ENCODE measurements around the gene MYO18B.
"Not testable (repeated sequence)": the region's sequence is repeated elsewhere in the genome, so short reads cannot be mapped to it uniquely, and the experiment has no call there.

The MYO18B gene

DNA sequence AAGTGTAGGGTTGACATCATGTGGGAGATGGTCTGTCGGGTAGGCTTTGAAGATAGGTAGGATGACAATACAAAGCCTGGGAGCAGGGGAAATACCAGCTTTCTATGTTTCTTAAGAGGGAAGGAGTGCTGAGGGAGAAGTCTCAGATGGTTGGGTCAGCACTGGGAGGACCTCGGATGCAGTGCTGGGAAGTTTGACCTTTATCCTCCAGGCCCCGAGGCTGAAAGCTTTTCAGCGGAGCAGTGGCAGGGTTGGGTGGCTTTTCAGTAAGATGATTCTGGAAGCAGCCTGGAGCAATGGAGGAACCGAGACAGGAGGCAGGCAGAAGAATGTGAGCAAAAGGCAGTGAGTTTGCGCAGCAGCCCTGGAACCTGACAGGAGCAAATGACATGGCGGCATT, 43.5 kb upstream of the MYO18B start:
- H3K27ac ChIP-seq (ENCODE audit: low read depth, low read length), result peak overlapping the region; percentile 41
- no peaks in the 10 kb centered on the region for H3K9me3 ChIP-seq (ENCODE audit: control insufficient read depth in 5 of 5, low read length in 5 of 5)
- H3K27me3 ChIP-seq (ENCODE audit: control insufficient read depth in 5 of 5, insufficient read depth in 4 of 5, low read length in 5 of 5), result no peaks in the 10 kb centered on the region
- no peak overlapping the region for H3K9ac ChIP-seq (ENCODE audit: low read length in 5 of 5)
- H3K4me1 ChIP-seq (ENCODE audit: control insufficient read depth in 5 of 5, insufficient read depth in 5 of 5, low read length in 5 of 5), result peaks cover 2 to 24% (median 11%) of the 10 kb centered on the region in 5 donors
- H3K4me3 ChIP-seq (ENCODE audit: low read depth in 1 of 5, low read length in 5 of 5), result no peak overlapping the region
- peaks cover 14 to 57% (median 36%) of the 10 kb centered on the region in 5 donors for H3K36me3 ChIP-seq (ENCODE audit: control insufficient read depth in 5 of 5, insufficient read depth in 5 of 5, low read length in 5 of 5)

GRCh38 chr22:25698978-25699377, 43.0 kb upstream of the MYO18B start:
- H3K4me3 ChIP-seq (ENCODE audit: low read depth in 1 of 5, low read length in 5 of 5), result no peak overlapping the region
- H3K27ac ChIP-seq (ENCODE audit: low read depth, low read length), result no peak overlapping the region
- peaks cover 2 to 24% (median 11%) of the 10 kb centered on the region in 5 donors for H3K4me1 ChIP-seq (ENCODE audit: control insufficient read depth in 5 of 5, insufficient read depth in 5 of 5, low read length in 5 of 5)
- no peaks in the 10 kb centered on the region for H3K27me3 ChIP-seq (ENCODE audit: control insufficient read depth in 5 of 5, insufficient read depth in 4 of 5, low read length in 5 of 5)
- H3K9me3 ChIP-seq (ENCODE audit: control insufficient read depth in 5 of 5, low read length in 5 of 5), result no peaks in the 10 kb centered on the region
- no peak overlapping the region for H3K9ac ChIP-seq (ENCODE audit: low read length in 5 of 5)
- H3K36me3 ChIP-seq (ENCODE audit: control insufficient read depth in 5 of 5, insufficient read depth in 5 of 5, low read length in 5 of 5), result peaks cover 17 to 56% (median 35%) of the 10 kb centered on the region in 5 donors

DNA sequence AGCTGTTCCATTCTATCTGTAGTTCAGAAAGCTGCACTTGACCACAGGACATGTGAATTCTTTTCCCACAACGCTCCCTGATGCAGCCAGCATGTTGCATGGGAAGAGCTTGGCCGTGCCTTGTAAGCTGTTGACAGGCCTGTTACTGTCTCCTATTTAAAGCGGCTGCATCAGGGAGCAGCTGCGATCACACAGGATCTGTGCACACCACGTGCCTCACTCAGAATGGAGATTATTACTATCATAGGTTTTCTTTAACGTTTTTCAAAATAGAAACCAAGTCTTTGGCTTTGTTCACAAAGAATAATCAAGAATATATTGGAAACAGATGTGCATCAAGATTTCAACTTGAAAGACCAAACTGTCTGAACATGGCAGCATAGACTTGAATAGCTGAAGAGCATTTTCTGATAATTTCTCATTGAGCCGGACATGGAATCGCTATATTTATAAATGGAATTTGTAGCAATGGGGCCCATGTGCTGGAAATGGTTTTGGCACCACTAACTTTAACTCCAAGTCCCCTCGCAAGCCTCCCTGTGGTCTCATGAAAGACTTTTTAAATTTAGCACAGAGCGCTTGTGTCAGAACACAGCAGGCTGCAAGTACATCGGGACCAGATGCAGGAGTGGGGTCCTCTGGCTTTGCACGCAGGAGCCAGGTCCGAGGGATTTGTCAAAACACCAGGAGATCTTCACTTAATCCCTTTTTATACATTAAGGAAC, 40.8 kb upstream of the MYO18B start:
- Histone ChIP-seq H3K4me1 (ENCODE audit: control insufficient read depth in 5 of 5, insufficient read depth in 5 of 5, low read length in 5 of 5) (peaks cover 2 to 24% (median 8%) of the 10 kb centered on the region in 5 donors), H3K4me3 (ENCODE audit: low read depth in 1 of 5, low read length in 5 of 5) (no peak overlapping the region), H3K27me3 (ENCODE audit: control insufficient read depth in 5 of 5, insufficient read depth in 4 of 5, low read length in 5 of 5) (no peaks in the 10 kb centered on the region), H3K27ac (ENCODE audit: low read depth, low read length) (peak overlapping the region; percentile 32), H3K9me3 (ENCODE audit: control insufficient read depth in 5 of 5, low read length in 5 of 5) (no peaks in the 10 kb centered on the region), H3K9ac (ENCODE audit: low read length in 5 of 5) (no peak overlapping the region), H3K36me3 (ENCODE audit: control insufficient read depth in 5 of 5, insufficient read depth in 5 of 5, low read length in 5 of 5) (peaks cover 20 to 58% (median 42%) of the 10 kb centered on the region in 5 donors)

DNA sequence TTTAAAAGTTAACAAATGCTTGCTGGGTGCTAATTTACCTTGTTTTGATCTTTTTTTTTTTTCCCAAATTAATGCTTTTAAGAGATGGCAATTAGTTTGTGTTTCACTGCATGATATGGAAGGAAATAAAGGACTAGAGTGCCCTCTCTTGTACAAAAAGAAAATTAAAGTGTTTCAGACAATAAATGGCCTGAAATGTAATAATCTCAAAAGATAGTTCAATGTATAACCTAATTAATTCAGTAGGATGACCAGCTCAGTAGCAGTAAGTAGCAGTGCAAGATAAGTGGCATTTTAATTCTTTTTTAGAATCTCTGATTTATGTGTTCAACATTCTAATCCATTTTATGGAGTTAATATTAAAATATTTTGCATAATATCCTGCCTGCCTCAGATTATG, 39.9 kb upstream of the MYO18B start:
- H3K9me3 ChIP-seq (ENCODE audit: control insufficient read depth in 5 of 5, low read length in 5 of 5), result no peaks in the 10 kb centered on the region
- no peak overlapping the region for H3K4me3 ChIP-seq (ENCODE audit: low read depth in 1 of 5, low read length in 5 of 5)
- peaks cover 14 to 58% (median 41%) of the 10 kb centered on the region in 5 donors for H3K36me3 ChIP-seq (ENCODE audit: control insufficient read depth in 5 of 5, insufficient read depth in 5 of 5, low read length in 5 of 5)
- H3K27me3 ChIP-seq (ENCODE audit: control insufficient read depth in 5 of 5, insufficient read depth in 4 of 5, low read length in 5 of 5), result no peaks in the 10 kb centered on the region
- H3K9ac ChIP-seq (ENCODE audit: low read length in 5 of 5), result no peak overlapping the region
- no peak overlapping the region for H3K27ac ChIP-seq (ENCODE audit: low read depth, low read length)
- peaks cover 2 to 18% (median 8%) of the 10 kb centered on the region in 5 donors for H3K4me1 ChIP-seq (ENCODE audit: control insufficient read depth in 5 of 5, insufficient read depth in 5 of 5, low read length in 5 of 5)

DNA sequence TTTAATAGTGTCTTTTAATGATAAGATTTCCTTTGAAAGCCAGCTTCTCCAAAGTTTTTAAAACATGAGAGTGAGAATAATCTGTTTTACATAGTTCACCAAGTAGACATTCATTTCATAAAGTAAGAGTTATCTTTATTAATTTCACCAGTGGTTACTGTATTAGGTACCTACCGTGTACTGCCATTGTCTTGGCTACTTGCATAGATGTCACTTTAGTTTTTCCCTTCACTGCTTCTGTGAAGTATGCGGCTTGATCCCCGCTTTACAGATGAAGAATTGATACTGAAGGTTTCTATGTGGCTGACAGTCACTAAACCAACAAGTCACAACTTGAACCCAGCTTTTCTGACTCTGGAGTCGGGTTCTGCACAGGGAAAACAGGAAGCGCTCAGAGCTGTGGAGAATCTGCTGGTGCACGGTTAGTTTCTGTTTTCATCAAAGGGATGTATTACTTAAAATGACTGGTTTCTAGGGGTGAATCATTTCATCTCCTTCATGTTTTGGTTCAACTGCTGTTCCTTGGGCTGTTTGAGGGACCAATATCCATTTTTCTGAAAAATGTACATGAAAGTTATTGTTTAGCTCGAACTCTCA, 39.3 kb upstream of the MYO18B start:
- H3K9me3 ChIP-seq (ENCODE audit: control insufficient read depth in 5 of 5, low read length in 5 of 5), result no peaks in the 10 kb centered on the region
- no peak overlapping the region for H3K4me3 ChIP-seq (ENCODE audit: low read depth in 1 of 5, low read length in 5 of 5)
- H3K9ac ChIP-seq (ENCODE audit: low read length in 5 of 5), result no peak overlapping the region
- H3K4me1 ChIP-seq (ENCODE audit: control insufficient read depth in 5 of 5, insufficient read depth in 5 of 5, low read length in 5 of 5), result peaks cover 2 to 18% (median 8%) of the 10 kb centered on the region in 5 donors
- H3K36me3 ChIP-seq (ENCODE audit: control insufficient read depth in 5 of 5, insufficient read depth in 5 of 5, low read length in 5 of 5), result peaks cover 21 to 60% (median 43%) of the 10 kb centered on the region in 5 donors
- H3K27me3 ChIP-seq (ENCODE audit: control insufficient read depth in 5 of 5, insufficient read depth in 4 of 5, low read length in 5 of 5), result no peaks in the 10 kb centered on the region
- H3K27ac ChIP-seq (ENCODE audit: low read depth, low read length), result peak overlapping the region; percentile 2

DNA sequence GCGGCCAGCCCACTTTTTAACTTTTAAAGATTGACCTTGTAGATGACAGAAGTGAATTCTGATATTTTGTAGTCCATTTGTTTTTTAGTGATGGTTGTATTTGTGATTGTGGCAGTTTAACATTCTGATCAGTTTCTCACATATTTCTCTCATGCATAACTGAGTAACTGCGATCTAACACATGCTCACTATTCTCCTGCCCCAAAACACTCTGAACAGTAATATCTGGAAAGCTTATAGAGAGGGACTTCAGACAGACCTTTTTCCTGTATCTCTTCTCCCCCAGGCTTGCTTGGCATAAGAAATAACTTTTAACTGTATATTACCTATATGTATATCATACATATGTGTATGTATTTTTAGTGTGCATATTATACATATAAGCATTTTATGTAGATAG, 37.3 kb upstream of the MYO18B start:
- no peak overlapping the region for H3K27ac ChIP-seq (ENCODE audit: low read depth, low read length)

DNA sequence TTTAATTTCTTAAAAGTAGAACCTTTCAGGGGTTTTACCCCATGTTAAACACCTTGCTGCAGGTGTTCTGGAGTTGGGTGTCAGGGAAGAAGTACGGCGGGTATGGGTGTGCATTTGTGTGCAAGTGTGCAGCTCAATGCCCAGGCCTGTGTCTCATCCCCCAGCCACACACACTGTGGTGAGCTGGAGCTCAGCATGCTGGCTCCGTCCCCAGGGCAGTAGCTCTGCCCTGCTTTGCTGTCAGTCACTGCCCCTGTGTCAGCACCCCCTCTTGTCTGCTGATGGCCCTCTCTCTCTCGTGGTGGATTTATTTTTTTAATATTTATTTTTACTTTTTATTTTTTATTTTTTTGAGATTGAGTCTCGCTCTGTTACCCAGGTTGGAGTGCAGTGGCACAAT, 35.8 kb upstream of the MYO18B start:
- Histone ChIP-seq H3K9ac (ENCODE audit: low read length in 5 of 5) (no peak overlapping the region), H3K27ac (ENCODE audit: low read depth, low read length) (no peak overlapping the region), H3K4me3 (ENCODE audit: low read depth in 1 of 5, low read length in 5 of 5) (no peak overlapping the region), H3K4me1 (ENCODE audit: control insufficient read depth in 5 of 5, insufficient read depth in 5 of 5, low read length in 5 of 5) (peaks cover 0 to 8% (median 4%) of the 10 kb centered on the region in 5 donors), H3K27me3 (ENCODE audit: control insufficient read depth in 5 of 5, insufficient read depth in 4 of 5, low read length in 5 of 5) (no peaks in the 10 kb centered on the region), H3K9me3 (ENCODE audit: control insufficient read depth in 5 of 5, low read length in 5 of 5) (no peaks in the 10 kb centered on the region), H3K36me3 (ENCODE audit: control insufficient read depth in 5 of 5, insufficient read depth in 5 of 5, low read length in 5 of 5) (peaks cover 18 to 66% (median 46%) of the 10 kb centered on the region in 5 donors)

More for the DNA sequence above, 37.3 kb upstream of the MYO18B start:
- Histone ChIP-seq H3K27me3 (ENCODE audit: control insufficient read depth in 5 of 5, insufficient read depth in 4 of 5, low read length in 5 of 5) (no peaks in the 10 kb centered on the region), H3K4me1 (ENCODE audit: control insufficient read depth in 5 of 5, insufficient read depth in 5 of 5, low read length in 5 of 5) (peaks cover 2 to 14% (median 8%) of the 10 kb centered on the region in 5 donors), H3K36me3 (ENCODE audit: control insufficient read depth in 5 of 5, insufficient read depth in 5 of 5, low read length in 5 of 5) (peaks cover 19 to 58% (median 42%) of the 10 kb centered on the region in 5 donors), H3K9ac (ENCODE audit: low read length in 5 of 5) (no peak overlapping the region), H3K4me3 (ENCODE audit: low read depth in 1 of 5, low read length in 5 of 5) (no peak overlapping the region), H3K9me3 (ENCODE audit: control insufficient read depth in 5 of 5, low read length in 5 of 5) (no peaks in the 10 kb centered on the region)

DNA sequence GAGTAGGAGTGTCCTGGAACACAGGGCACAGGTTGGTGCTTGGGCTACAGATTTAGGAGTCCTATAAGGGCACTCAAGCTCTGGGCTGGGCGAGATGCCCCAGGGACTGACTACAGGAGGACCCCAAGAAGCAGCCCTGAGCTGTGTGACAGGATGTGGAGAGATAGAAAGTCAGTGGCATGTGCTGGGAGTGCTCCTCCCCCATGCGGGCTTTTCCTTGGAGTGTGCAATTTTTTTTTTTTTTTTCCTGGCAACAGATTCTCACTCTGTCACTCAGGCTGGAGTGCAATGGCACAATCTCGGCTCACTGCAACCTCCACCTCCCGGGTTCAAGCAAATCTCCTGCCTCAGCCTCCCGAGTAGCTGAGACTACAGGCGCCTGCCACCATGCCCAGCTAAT, 33.6 kb upstream of the MYO18B start:
- H3K9me3 ChIP-seq (ENCODE audit: control insufficient read depth in 5 of 5, low read length in 5 of 5); H3K27ac ChIP-seq (ENCODE audit: low read depth, low read length); H3K9ac ChIP-seq (ENCODE audit: low read length in 5 of 5); H3K4me1 ChIP-seq (ENCODE audit: control insufficient read depth in 5 of 5, insufficient read depth in 5 of 5, low read length in 5 of 5); H3K4me3 ChIP-seq (ENCODE audit: low read depth in 1 of 5, low read length in 5 of 5); H3K27me3 ChIP-seq (ENCODE audit: control insufficient read depth in 5 of 5, insufficient read depth in 4 of 5, low read length in 5 of 5): not testable (repeated sequence)
- H3K36me3 ChIP-seq (ENCODE audit: control insufficient read depth in 5 of 5, insufficient read depth in 5 of 5, low read length in 5 of 5), result peaks cover 27 to 84% (median 62%) of the 10 kb centered on the region in 5 donors

GRCh38 chr22:25709758-25710157, 32.2 kb upstream of the MYO18B start:
- Histone ChIP-seq H3K27me3 (ENCODE audit: control insufficient read depth in 5 of 5, insufficient read depth in 4 of 5, low read length in 5 of 5) (no peaks in the 10 kb centered on the region), H3K36me3 (ENCODE audit: control insufficient read depth in 5 of 5, insufficient read depth in 5 of 5, low read length in 5 of 5) (peaks cover 31 to 83% (median 64%) of the 10 kb centered on the region in 5 donors), H3K9me3 (ENCODE audit: control insufficient read depth in 5 of 5, low read length in 5 of 5) (no peaks in the 10 kb centered on the region), H3K4me3 (ENCODE audit: low read depth in 1 of 5, low read length in 5 of 5) (no peak overlapping the region), H3K27ac (ENCODE audit: low read depth, low read length) (no peak overlapping the region), H3K4me1 (ENCODE audit: control insufficient read depth in 5 of 5, insufficient read depth in 5 of 5, low read length in 5 of 5) (peaks cover 0 to 3% (median 0%) of the 10 kb centered on the region in 5 donors), H3K9ac (ENCODE audit: low read length in 5 of 5) (no peak overlapping the region)

- no peaks in the 10 kb centered on the region for H3K9me3 ChIP-seq (ENCODE audit: control insufficient read depth in 5 of 5, low read length in 5 of 5)
- no peak overlapping the region for H3K4me3 ChIP-seq (ENCODE audit: low read depth in 1 of 5, low read length in 5 of 5)
- H3K27me3 ChIP-seq (ENCODE audit: control insufficient read depth in 5 of 5, insufficient read depth in 4 of 5, low read length in 5 of 5), result no peaks in the 10 kb centered on the region
- no peak overlapping the region for H3K27ac ChIP-seq (ENCODE audit: low read depth, low read length)
- H3K36me3 ChIP-seq (ENCODE audit: control insufficient read depth in 5 of 5, insufficient read depth in 5 of 5, low read length in 5 of 5), result peaks cover 29 to 82% (median 67%) of the 10 kb centered on the region in 5 donors
- H3K4me1 ChIP-seq (ENCODE audit: control insufficient read depth in 5 of 5, insufficient read depth in 5 of 5, low read length in 5 of 5), result peaks cover 0 to 3% (median 0%) of the 10 kb centered on the region in 5 donors
- no peak overlapping the region for H3K9ac ChIP-seq (ENCODE audit: low read length in 5 of 5)
Observed at GRCh38 chr22:25710501-25710900, 31.5 kb upstream of the MYO18B start.
